ENCODE measurements around the gene ACTR10. TPM values are rescaled to one million over a fixed set of nuclear protein-coding genes. Genes with fewer than 3 reads are reported as not detected.

The ACTR10 gene
- total RNA-seq (2014; rRNA removed; shearing (Covaris generic)): 40.9 and 46.2 TPM in 2 replicates

DNA sequence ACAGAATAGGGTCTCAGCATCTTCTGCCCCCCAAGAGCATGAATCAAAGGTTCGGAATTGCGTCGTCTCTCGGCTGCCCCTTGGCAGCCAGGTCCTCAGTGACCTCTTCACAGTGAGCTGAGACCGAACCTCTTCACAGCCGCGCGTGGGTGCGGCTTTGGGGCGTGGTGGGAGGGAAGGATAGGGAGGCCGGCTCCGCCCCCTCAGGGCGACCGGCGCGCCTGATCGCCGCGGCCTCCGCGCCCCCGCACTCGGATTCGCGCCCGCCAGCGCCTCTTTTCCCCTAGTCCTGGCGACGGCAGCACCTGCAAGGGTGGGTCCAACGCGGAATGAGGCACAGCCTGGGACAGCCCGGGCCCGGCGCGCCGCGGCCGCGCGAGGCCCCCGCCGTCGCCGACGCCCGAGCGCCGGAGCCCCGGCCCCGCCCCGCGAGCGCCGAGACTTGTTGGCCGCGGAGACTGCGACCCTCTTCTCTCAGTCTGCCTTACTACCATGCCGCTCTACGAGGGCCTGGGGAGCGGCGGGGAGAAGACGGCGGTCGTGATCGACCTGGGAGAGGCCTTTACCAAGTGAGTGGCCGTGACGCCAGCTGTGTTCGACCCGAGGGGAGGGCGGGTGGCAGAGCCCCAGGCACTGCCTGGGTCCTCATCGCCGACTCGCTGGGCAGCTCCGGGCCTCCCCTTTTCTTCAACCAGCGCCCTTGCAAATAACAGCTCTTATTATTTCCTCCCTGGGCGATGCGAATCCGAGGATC is at the start of gene ACTR10:
Gene ACTR10 (plus strand): TSS at position 424 of the 754 bp plus-strand sequence. CDS start 69 bp downstream, at position 493.
- no peaks in the 10 kb centered on the region for H3K27me3 ChIP-seq (ENCODE audit: control insufficient read depth, insufficient read depth, low read length)
- peak; percentile 90 for DNase-seq
- peak within 1 kb of the TSS; percentile 89 for H3K4me3 ChIP-seq (ENCODE audit: insufficient read depth, low read depth, low read length)
- H3K36me3 ChIP-seq (replicated peaks; ENCODE audit: control insufficient read depth, insufficient read depth, low read length): peaks cover 2% of the 10 kb centered on the region; the same call in 1 of the 2 replicates

DNA sequence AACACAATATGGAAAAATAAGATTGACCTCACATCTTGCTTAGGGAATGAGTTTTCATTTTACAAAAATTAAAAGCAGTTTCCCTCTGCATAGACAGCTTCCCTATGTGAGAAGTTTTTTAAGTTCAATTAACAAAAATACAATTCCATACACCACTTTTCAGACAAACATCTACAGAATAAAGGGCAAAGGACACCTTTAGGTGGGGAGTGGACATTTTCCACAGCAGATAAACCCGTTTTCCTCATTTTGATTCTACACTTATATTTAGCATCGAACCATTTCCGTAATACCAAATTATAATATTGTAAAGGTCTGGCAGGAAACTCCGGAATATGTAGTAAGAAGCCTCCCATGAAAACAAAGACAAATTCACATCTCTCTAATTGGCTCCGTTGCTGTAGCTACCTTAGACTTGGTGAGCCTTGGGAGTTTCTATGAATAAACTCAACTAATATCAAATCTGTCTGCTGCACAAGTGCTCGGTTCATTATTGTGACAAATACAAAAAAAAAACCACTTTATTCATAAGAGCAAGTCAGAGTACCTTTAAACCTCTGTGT is 49.6 kb upstream of the ACTR10 start:
- H3K36me3 ChIP-seq (replicated peaks; ENCODE audit: control insufficient read depth, insufficient read depth, low read length): no peaks in the 10 kb centered on the region
- DNase-seq: no peak
- H3K4me3 ChIP-seq (ENCODE audit: insufficient read depth, low read depth, low read length): no peak overlapping the region
- peaks cover 30% of the 10 kb centered on the region for H3K27me3 ChIP-seq (ENCODE audit: control insufficient read depth, insufficient read depth, low read length)

DNA sequence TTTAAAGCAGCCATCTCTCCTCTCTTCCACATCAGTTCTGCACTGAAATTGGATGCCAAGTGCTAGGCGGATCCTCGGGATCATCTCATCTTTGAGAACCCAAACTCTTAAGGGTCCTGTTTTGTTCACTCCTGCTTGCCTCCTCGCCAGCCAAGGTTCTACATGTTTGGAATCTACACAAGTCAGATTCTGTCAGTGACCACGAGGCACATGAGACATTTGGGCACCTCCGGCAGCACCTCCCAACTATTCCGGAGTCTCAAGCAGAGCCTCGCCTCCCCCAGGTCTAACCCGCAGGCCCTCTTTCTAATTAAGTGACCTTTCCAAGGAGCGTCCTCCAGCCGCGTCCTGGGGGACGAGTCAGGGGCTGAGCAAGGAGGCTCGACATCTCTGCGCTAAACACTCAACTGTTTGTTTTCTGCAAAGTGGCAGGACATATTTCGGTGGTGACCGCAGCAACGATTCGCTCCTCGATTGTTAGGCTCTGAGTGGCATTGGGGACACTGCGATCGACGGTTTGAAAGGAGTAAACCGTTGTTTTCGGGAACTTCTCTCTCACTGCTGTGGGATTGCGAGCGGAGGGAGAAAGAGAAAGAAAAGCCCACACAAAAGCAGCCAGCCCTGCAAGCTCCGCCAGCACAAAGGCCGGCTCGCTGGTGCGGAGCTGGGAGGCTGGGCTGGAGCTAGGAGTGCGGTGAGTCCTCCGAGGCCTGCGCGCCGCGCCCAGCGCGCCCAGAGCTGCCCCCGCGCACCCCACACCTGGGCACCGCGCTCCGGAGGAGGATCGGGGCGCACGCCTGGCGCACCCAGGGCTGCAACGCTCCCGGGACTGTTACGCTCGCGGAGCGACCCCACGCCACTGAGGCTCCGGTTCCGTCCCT is 48.6 kb upstream of the ACTR10 start:
- no peaks in the 10 kb centered on the region for H3K36me3 ChIP-seq (replicated peaks; ENCODE audit: control insufficient read depth, insufficient read depth, low read length)
- DNase-seq: peak; percentile 73
- peak overlapping the region; percentile 76 for H3K4me3 ChIP-seq (ENCODE audit: insufficient read depth, low read depth, low read length)
- H3K27me3 ChIP-seq (ENCODE audit: control insufficient read depth, insufficient read depth, low read length): peaks cover 30% of the 10 kb centered on the region

DNA sequence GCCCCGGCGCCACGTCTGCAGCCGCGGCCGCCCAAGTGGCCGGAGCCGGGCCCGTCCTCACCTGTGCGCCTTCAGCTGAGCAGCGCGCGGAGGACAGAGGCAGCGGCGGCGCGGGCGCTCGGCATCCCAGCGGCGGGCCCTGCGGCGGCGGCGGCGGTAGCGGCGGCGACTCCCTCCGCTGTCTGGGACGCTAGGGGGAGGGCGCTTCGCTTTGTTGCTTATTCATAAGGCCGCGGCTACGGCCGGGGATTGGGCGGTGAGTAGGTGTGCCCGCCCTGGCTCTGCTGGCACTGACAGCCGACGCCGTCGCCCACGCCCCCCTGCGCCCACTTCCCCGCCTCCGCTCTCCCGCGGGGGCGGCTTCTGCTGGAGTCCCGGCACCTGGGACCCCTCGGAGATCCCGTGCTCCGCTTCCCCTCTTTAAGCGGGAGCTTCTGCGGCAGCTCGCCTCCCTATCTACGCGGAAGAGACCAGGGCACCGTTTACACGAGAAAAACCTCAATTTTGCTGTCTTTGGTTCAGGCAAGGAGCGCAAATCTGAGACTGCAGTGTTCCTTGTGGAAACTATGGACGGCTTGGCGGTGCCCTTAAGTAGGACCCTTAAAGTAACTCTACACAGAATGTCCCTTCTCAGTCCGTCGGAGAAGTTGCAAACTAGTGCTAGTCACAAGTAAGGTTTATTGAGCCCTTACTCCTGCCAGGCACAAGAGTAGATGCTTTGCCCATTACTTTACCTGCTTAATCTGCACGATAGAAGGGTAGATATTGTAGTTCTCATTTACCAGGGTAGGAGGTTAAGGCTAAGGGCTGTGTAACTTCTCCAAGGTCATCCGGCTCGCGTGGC is 47.7 kb upstream of the ACTR10 start, which contains the start of gene ARMH4:
Gene ARMH4 (minus strand): TSS at position 200 of the 844 bp plus-strand sequence. CDS start 12,855 bp downstream, outside the sequence.
- Histone ChIP-seq H3K36me3 (replicated peaks; ENCODE audit: control insufficient read depth, insufficient read depth, low read length) (no peaks in the 10 kb centered on the region), H3K4me3 (ENCODE audit: insufficient read depth, low read depth, low read length) (peak within 1 kb of the TSS; percentile 76), H3K27me3 (ENCODE audit: control insufficient read depth, insufficient read depth, low read length) (peaks cover 30% of the 10 kb centered on the region)
- peak; percentile 95 for DNase-seq

DNA sequence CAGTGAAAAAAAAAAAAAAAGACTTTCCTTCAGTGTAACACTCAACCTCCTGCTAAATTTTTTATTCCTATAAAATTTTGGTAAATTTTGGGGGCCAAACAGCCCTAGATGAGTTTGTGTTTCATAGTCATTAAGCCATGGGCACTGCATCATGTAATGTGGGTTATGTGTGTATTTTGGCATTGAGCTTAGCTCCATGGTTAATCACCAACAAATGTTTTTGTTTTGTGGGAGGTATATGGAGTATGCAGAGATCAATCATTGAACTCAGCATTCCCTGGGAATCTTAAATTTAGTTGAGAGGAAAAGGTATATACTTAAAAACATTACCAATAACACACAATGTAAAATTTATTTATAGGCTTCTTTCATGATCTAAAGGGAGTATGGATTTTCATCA is 39.4 kb upstream of the ACTR10 start:
- H3K36me3 ChIP-seq (replicated peaks; ENCODE audit: control insufficient read depth, insufficient read depth, low read length): no peaks in the 10 kb centered on the region
- no peaks in the 10 kb centered on the region for H3K27me3 ChIP-seq (ENCODE audit: control insufficient read depth, insufficient read depth, low read length)
- no peak for DNase-seq
- no peak overlapping the region for H3K4me3 ChIP-seq (ENCODE audit: insufficient read depth, low read depth, low read length)

DNA sequence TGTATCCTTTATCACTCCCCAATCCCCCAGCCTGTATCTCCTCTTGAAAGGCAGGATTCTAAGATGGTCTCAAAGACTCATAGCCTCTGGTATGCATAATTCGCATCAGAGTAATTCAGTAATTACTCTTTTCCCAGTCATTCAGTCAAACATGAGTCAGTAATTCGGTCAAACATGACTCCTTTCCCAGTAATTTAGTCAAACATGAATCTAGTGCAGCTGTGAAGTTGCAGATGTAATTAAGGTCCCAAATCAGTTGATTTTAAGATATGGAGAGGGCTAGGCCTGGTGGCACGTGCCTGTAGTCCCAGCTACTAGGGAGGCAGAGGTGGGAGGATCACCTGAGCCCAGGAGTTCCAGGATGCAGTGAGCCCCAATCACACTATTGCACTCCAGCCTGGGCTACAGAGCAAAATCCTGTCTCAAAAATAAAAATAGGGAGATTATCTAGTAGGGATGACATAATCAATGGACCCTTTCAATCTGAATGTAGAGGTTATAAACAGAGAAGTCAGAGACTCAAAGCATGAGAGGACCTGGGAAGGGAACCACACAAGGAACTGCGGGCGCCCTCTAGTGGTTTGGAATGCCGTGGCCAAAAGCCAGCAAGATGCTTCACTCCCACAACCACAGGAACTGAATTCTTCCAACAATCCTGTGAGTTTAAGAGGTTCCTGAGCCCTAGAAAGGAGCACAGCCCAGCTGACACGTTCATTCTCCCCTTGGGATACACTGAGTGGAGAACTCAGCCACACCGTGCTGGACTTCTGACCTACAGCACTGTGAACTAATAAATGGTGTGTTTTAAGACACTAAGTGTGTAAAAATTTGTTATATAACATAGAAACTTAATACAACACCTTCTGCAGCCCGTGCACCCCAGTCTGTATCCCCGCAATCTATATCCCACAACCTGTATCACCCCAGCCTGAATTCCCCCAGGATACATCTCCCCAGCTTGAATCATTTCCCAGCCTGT is 33.7 kb upstream of the ACTR10 start:
- no peaks in the 10 kb centered on the region for H3K36me3 ChIP-seq (replicated peaks; ENCODE audit: control insufficient read depth, insufficient read depth, low read length)
- H3K27me3 ChIP-seq (ENCODE audit: control insufficient read depth, insufficient read depth, low read length): no peaks in the 10 kb centered on the region
- no peak overlapping the region for H3K4me3 ChIP-seq (ENCODE audit: insufficient read depth, low read depth, low read length)
- peak; percentile 68 for DNase-seq

DNA sequence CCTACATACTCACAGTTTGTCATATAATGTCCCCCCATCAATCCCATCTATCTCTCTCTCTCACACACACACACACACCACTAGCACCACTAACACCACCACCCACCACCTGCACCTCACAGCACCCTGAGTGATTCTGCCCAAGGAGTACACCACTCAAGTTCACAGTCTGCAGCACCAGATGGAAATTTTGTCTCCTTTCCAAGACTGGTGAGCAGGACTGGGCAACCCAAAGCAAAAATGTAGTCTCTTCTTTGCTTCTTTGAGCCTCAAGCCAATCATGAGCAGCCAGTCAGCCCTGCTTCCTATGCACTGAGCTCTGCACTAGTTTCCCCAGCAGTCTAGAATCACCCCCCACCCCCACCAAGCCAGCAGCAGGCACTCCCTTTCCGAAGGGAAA is 32.9 kb upstream of the ACTR10 start:
- no peak for DNase-seq
- Histone ChIP-seq H3K27me3 (ENCODE audit: control insufficient read depth, insufficient read depth, low read length) (no peaks in the 10 kb centered on the region), H3K4me3 (ENCODE audit: insufficient read depth, low read depth, low read length) (no peak overlapping the region), H3K36me3 (replicated peaks; ENCODE audit: control insufficient read depth, insufficient read depth, low read length) (no peaks in the 10 kb centered on the region)

DNA sequence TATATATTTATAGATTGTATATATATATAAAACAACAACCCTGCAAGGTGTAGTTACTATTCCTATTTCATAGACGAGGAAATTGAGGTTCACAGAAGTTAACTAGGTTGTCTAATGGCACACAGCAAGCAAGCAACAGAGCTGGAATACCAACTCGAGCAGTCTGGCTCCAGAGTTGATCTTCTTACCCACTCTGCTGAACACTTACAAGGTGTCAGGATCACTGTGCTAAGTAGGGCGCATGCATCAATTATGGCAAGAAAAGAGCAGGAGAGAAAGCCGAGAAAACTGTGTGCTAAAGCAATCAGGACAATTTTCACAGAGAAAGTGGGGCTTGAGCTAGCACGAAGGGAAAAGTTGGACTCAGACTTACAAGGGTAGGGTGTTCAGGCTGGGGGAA is 32.1 kb upstream of the ACTR10 start:
- DNase-seq: no peak
- Histone ChIP-seq H3K4me3 (ENCODE audit: insufficient read depth, low read depth, low read length) (no peak overlapping the region), H3K36me3 (replicated peaks; ENCODE audit: control insufficient read depth, insufficient read depth, low read length) (no peaks in the 10 kb centered on the region), H3K27me3 (ENCODE audit: control insufficient read depth, insufficient read depth, low read length) (no peaks in the 10 kb centered on the region)

DNA sequence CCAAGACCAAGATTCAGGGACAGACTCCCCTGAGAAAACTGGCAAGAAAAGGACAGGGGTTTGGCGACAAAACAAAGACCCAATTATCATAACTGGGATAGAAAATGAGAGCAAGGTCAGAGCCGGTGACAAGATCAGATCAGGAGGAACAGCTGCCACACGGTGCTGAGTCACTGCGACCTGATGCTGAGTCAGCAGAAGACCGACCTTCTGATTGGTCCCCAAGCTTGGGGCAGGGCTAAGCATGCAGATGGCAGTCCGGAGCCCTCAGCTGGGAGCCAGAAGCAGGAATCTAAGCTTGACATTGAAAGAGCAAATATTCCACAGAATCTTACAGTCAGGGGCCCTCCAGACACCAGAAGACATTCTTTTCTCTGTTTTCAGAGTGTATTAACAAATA is 28.9 kb upstream of the ACTR10 start:
- Histone ChIP-seq H3K27me3 (ENCODE audit: control insufficient read depth, insufficient read depth, low read length) (no peaks in the 10 kb centered on the region), H3K36me3 (replicated peaks; ENCODE audit: control insufficient read depth, insufficient read depth, low read length) (no peaks in the 10 kb centered on the region), H3K4me3 (ENCODE audit: insufficient read depth, low read depth, low read length) (no peak overlapping the region)
- peak; percentile 88 for DNase-seq

DNA sequence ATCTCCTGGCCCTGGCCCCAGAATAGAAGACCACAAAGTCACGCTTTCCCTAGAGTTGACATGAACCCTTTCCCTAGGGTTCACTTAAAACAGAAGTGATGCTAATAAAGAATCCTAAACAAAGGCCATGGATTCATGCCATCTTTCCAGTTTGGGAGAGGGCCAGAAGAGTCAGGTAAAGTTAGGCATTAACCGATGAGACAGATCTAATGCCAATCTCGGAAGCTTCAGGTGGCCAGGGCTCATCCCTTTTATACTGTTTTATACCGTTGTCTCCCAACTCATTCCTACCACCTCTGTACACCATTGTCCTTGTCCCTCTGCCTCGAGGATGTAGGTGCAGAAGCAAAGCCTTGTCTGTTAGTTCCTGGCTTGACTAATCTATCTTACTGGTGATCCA is 22.8 kb upstream of the ACTR10 start:
- DNase-seq: no peak
- H3K27me3 ChIP-seq (ENCODE audit: control insufficient read depth, insufficient read depth, low read length): no peaks in the 10 kb centered on the region
- H3K36me3 ChIP-seq (replicated peaks; ENCODE audit: control insufficient read depth, insufficient read depth, low read length): no peaks in the 10 kb centered on the region
- no peak overlapping the region for H3K4me3 ChIP-seq (ENCODE audit: insufficient read depth, low read depth, low read length)

DNA sequence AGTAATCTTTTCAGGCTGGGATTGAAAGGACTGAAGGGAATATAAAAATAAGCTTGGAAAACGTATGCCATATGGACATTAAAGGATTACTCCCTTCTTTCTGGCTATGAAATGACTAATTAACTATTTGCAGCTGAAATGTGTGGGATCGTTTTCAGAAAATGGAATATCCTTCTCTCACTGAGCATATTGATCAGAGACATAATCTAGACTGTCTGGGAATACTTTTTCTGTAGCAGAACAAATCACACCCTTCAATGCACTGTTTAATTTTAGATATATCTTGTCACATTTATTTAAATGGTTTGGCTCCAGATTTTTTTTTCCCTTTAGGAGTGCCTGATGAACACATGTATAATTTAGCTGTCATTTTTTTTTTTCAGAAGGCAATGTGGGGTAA is 10.8 kb upstream of the ACTR10 start:
- Histone ChIP-seq H3K27me3 (ENCODE audit: control insufficient read depth, insufficient read depth, low read length) (no peaks in the 10 kb centered on the region), H3K4me3 (ENCODE audit: insufficient read depth, low read depth, low read length) (no peak overlapping the region), H3K36me3 (replicated peaks; ENCODE audit: control insufficient read depth, insufficient read depth, low read length) (no peaks in the 10 kb centered on the region)
- no peak for DNase-seq

DNA sequence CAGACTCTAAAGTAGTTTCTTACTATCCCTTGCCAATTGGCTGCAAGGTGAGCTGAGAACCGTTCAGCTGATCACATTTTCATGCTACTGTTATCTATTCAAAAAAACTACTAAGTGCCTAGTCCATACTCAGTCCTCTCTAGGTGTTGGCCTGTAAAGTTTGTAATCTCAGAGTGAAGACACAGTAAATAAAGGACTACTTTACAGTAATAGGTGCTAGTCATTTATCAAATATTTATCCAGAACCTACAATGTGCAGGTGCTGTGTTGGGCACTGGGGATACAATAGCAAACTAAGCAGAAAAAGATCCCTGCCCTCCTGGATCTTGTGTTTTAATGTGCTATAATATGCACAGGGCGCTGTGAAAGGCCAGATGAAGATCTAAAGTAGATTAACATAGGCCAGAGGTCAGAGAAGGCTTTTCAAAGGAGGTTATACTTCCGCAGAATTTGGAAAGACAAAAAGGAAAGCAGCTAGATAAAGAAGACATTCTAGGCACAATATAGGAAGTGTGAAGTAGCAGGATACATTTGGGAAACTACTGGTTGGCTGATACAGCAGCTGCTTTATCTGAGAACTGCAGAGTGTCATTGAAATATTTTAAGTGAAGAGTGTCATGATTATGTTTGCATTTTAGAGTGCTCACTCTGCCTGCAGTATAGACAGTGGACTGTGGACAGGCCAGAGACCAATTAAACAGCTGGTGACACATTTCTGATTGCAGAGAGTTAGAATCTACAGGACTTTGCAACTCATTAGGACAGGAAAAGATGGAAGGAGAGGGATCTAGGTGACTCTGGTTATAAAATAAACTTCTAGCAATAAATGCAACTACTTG is 8.0 kb upstream of the ACTR10 start:
- H3K27me3 ChIP-seq (ENCODE audit: control insufficient read depth, insufficient read depth, low read length): no peaks in the 10 kb centered on the region
- no peak overlapping the region for H3K4me3 ChIP-seq (ENCODE audit: insufficient read depth, low read depth, low read length)
- DNase-seq: no peak
- no peaks in the 10 kb centered on the region for H3K36me3 ChIP-seq (replicated peaks; ENCODE audit: control insufficient read depth, insufficient read depth, low read length)
